OCI-LY3 (cell line): ENCODE measurements around the gene TGFBR3L.

Experiments used
- EZH2phosphoT487 ChIP-seq: fragments of 200-600 bp; shearing (Covaris generic); IDR thresholded peaks from 2 replicates; pipeline ENCODE4 v1.6.1; 2018; ENCODE audit warnings: antibody characterized with exemption, mixed run types, low read depth
- TF ChIP-seq, protein P1 (sequence below): fragments of 200-600, 300-600 bp; sonication (generic); IDR thresholded peaks from 2 replicates; pipeline ENCODE4 v1.5.1; 2014; ENCODE audit warnings: antibody characterized with exemption, low read length, low read depth

DNA sequence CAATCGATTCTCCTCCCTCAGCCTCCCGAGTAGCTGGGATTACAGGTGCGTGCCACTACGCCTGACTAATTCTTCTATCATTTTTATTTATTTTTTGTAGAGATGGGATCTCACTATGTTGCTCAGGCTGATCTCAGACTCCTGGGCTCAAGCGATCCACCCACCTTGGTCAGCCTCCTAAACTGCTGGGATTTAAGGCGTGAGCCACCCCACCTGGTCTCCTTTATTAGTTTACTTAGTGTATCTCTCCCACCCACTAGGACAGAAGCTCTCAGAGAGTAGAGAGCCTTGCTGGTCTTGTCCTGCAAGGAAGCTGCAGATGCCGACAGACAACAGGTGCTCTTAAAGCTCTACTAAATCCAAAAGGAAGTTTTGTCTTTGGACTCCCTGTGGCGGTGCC is 28.8 kb upstream of the TGFBR3L start:
- TF ChIP-seq, protein P1, sequence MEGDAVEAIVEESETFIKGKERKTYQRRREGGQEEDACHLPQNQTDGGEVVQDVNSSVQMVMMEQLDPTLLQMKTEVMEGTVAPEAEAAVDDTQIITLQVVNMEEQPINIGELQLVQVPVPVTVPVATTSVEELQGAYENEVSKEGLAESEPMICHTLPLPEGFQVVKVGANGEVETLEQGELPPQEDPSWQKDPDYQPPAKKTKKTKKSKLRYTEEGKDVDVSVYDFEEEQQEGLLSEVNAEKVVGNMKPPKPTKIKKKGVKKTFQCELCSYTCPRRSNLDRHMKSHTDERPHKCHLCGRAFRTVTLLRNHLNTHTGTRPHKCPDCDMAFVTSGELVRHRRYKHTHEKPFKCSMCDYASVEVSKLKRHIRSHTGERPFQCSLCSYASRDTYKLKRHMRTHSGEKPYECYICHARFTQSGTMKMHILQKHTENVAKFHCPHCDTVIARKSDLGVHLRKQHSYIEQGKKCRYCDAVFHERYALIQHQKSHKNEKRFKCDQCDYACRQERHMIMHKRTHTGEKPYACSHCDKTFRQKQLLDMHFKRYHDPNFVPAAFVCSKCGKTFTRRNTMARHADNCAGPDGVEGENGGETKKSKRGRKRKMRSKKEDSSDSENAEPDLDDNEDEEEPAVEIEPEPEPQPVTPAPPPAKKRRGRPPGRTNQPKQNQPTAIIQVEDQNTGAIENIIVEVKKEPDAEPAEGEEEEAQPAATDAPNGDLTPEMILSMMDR = no peak
- no peak for TF ChIP-seq EZH2phosphoT487
